Measurements from ENCODE around the gene GRK7. TPM values are rescaled to one million over a fixed set of nuclear protein-coding genes. Genes with fewer than 3 reads are reported as not detected.

The GRK7 gene
- total and polyA plus RNA-seq, 2 donors (not counting 3 experiments of a cell fraction or from before 2014, with no cell fraction given): not detected

DNA sequence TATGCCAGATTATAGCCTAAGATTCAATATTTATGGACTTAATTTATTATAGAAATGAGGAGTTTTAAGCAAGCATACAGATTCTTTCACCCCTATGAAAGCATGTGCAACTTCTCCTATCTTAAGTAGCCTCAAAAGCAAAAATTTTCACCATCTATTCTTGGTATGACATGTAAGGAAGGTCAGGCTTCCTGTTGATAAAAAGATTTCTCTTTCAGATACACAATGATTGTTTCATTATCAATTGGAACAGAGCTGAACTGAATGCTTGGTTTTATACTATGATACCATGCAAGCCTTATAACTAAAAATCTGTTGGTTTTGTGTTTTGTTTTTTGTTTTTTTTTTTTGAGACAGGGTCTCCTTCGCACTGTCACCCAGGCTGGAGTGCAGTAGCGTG is 3.9 kb downstream of the GRK7 start:
- Histone ChIP-seq H3K9me3 (replicated peaks; ENCODE audit: control insufficient read depth, insufficient read depth, low read length) (no peaks in the 10 kb centered on the region), H3K27ac (ENCODE audit: insufficient read depth, low read depth, low read length) (no peak overlapping the region), H3K4me2 (ENCODE audit: insufficient read depth, low read length) (no peak overlapping the region), H4K20me1 (replicated peaks; ENCODE audit: control insufficient read depth, extremely low read depth, insufficient read depth, low read length) (no peaks in the 10 kb centered on the region), H3K4me1 (ENCODE audit: control insufficient read depth, extremely low read depth, insufficient read depth, low read length) (peaks cover 3% of the 10 kb centered on the region), H3K36me3 (ENCODE audit: control insufficient read depth in 2 of 2, extremely low read depth in 1 of 2, insufficient read depth in 2 of 2, low read length in 2 of 2) (no peaks in the 10 kb centered on the region), H3K27me3 (ENCODE audit: control insufficient read depth in 2 of 2, insufficient read depth in 2 of 2, low read length in 2 of 2) (peaks cover 0 to 4% of the 10 kb centered on the region in 2 experiments), H3K79me2 (ENCODE audit: control insufficient read depth, insufficient read depth, low read length) (no peaks in the 10 kb centered on the region), H2AFZ (ENCODE audit: low read depth, low read length) (no peak overlapping the region), H3K9ac (replicated peaks; ENCODE audit: extremely low read depth, insufficient read depth, low read length) (no peak overlapping the region), H3K4me3 (replicated peaks in 1 of 3; ENCODE audit: insufficient read depth in 1 of 3, low read depth in 1 of 3, low read length in 3 of 3) (no peak overlapping the region), H3K9me1 (replicated peaks; ENCODE audit: control insufficient read depth, extremely low read depth, insufficient read depth, low read length) (no peaks in the 10 kb centered on the region)
- ChIA-PET CTCF (interaction anchor here (1.5 kb wide), 1 partner anchor 12 kb away, joined by 5 read pairs; no protein-coding TSS in a partner anchor), POLR2A (no interaction called here)
- DNase-seq (ENCODE audit: low read depth, low spot score) (no peak), FAIRE-seq (no peak)
- BruUV-seq (replicated peaks): no TSS peak
- no peak for TF ChIP-seq POLR2AphosphoS5 (IDR thresholded peaks at IDR 0.05; ENCODE audit: insufficient read depth, low read depth, low read length)
- TF ChIP-seq GATA2 (IDR thresholded peaks at IDR 0.05; ENCODE audit: insufficient read depth, insufficient read length, low read depth, low read length): no peak
- no peak for TF ChIP-seq EZH2 (IDR thresholded peaks at IDR 0.05; ENCODE audit: borderline replicate concordance, low read depth, low read length, severe bottlenecking)
- TF ChIP-seq JUN (IDR thresholded peaks at IDR 0.05; ENCODE audit: borderline replicate concordance, insufficient read depth, insufficient read length, low read depth): no peak
- TF ChIP-seq FOS (IDR thresholded peaks at IDR 0.05; ENCODE audit: borderline replicate concordance, insufficient read depth, low read length): no peak
- TF ChIP-seq MYC (IDR thresholded peaks at IDR 0.05; ENCODE audit: low read depth, low read length): no peak
- TF ChIP-seq, protein P1, sequence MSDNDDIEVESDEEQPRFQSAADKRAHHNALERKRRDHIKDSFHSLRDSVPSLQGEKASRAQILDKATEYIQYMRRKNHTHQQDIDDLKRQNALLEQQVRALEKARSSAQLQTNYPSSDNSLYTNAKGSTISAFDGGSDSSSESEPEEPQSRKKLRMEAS (IDR thresholded peaks at IDR 0.05; ENCODE audit: insufficient read depth, insufficient read length): no peak
- TF ChIP-seq POLR2A (IDR thresholded peaks at IDR 0.05; ENCODE audit: low read depth, low read length): no peak
- TF ChIP-seq, protein P2, sequence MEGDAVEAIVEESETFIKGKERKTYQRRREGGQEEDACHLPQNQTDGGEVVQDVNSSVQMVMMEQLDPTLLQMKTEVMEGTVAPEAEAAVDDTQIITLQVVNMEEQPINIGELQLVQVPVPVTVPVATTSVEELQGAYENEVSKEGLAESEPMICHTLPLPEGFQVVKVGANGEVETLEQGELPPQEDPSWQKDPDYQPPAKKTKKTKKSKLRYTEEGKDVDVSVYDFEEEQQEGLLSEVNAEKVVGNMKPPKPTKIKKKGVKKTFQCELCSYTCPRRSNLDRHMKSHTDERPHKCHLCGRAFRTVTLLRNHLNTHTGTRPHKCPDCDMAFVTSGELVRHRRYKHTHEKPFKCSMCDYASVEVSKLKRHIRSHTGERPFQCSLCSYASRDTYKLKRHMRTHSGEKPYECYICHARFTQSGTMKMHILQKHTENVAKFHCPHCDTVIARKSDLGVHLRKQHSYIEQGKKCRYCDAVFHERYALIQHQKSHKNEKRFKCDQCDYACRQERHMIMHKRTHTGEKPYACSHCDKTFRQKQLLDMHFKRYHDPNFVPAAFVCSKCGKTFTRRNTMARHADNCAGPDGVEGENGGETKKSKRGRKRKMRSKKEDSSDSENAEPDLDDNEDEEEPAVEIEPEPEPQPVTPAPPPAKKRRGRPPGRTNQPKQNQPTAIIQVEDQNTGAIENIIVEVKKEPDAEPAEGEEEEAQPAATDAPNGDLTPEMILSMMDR (IDR thresholded peaks at IDR 0.05; ENCODE audit: extremely low read depth in 1 of 2, insufficient read depth in 1 of 2, low read depth in 1 of 2, low read length in 2 of 2): no peak
- intact Hi-C loops (cut with micrococcal nuclease): no loop called here
- dilution Hi-C loops (cut with MboI; ENCODE audit: extremely low pct_ligation_motif_present, low sequenced_read_pairs): no loop called here

Measured in endothelial cell of umbilical vein (primary cell).